MM.1S (cell line): ENCODE results near the gene CARD10.

Experiments
- DNase-seq: peaks from one replicate; pipeline ENCODE4 v3.0.0-alpha.2; 2015
- H2AFZ ChIP-seq: fragments of 300-600 bp; sonication (generic); 2 replicates; pipeline ENCODE4 v1.6.0; 2016; ENCODE audit warnings: antibody characterized with exemption, low read length
- H3F3A ChIP-seq: fragments of 300-600 bp; sonication (generic); 2 replicates; pipeline ENCODE4 v1.6.1; 2016; ENCODE audit warnings: mild to moderate bottlenecking, antibody characterized with exemption, low read length, moderate library complexity, mixed read lengths; ENCODE audit not compliant: insufficient read depth
- H3K27ac ChIP-seq: fragments of 300-600 bp; sonication (generic); 2 replicates; pipeline ENCODE4 v1.5.1; 2016; ENCODE audit warnings: mild to moderate bottlenecking, low read length
- H3K27me3 ChIP-seq: fragments of 300-600 bp; sonication (generic); replicated peaks from 2 replicates; pipeline ENCODE4 v1.6.0; 2016; ENCODE audit warnings: low read length; ENCODE audit not compliant: insufficient read depth
- H3K36me3 ChIP-seq: fragments of 300-600 bp; sonication (generic); replicated peaks from 2 replicates; pipeline ENCODE4 v1.6.1; 2016; ENCODE audit warnings: mild to moderate bottlenecking, low read length, mixed read lengths; ENCODE audit not compliant: insufficient read depth
- H3K4me1 ChIP-seq: fragments of 300-600 bp; sonication (generic); 2 replicates; pipeline ENCODE4 v1.6.1; 2016; ENCODE audit warnings: low read length, mixed read lengths
- H3K4me2 ChIP-seq: fragments of 300-600 bp; sonication (generic); 2 replicates; pipeline ENCODE4 v1.6.0; 2016; ENCODE audit warnings: low read depth, low read length
- H3K4me3 ChIP-seq: fragments of 300-600 bp; sonication (generic); 2 replicates; pipeline ENCODE4 v1.5.1; 2016; ENCODE audit warnings: low read length, mixed read lengths
- H3K79me2 ChIP-seq: fragments of 300-600 bp; sonication (generic); 2 replicates; pipeline ENCODE4 v1.6.1; 2016; ENCODE audit warnings: mixed run types, low read length, mixed read lengths
- H3K9ac ChIP-seq: fragments of 300-600 bp; sonication (generic); 2 replicates; pipeline ENCODE4 v1.6.1; 2016; ENCODE audit warnings: low read length, mixed read lengths
- H3K9me2 ChIP-seq: fragments of 300-600 bp; sonication (generic); replicated peaks from 2 replicates; pipeline ENCODE4 v1.6.1; 2016; ENCODE audit warnings: mild to moderate bottlenecking, low read length, mixed read lengths; ENCODE audit not compliant: insufficient read depth
- H3K9me3 ChIP-seq: fragments of 300-600 bp; sonication (generic); replicated peaks from 2 replicates; pipeline ENCODE4 v1.6.1; 2016; ENCODE audit warnings: mild to moderate bottlenecking, low read length, mixed read lengths; ENCODE audit not compliant: insufficient read depth
- H4K20me1 ChIP-seq: fragments of 300-600 bp; sonication (generic); 2 replicates; pipeline ENCODE4 v1.6.1; 2016; ENCODE audit warnings: mild to moderate bottlenecking, low read length, moderate library complexity, mixed read lengths; ENCODE audit not compliant: insufficient read depth
- CTCF ChIP-seq: fragments of 300-600 bp; sonication (generic); IDR thresholded peaks from 2 replicates; pipeline ENCODE4 v1.5.1; 2016; ENCODE audit warnings: antibody characterized with exemption, low read length, mixed read lengths
- EZH2 ChIP-seq: fragments of 300-600 bp; sonication (generic); optimal IDR thresholded peaks from 2 replicates; pipeline ENCODE3; 2017; ENCODE audit warnings: low read depth, mild to moderate bottlenecking, antibody characterized with exemption, low read length, mixed read lengths
- EZH2phosphoT487 ChIP-seq: fragments of 300-600 bp; sonication (generic); IDR thresholded peaks from 2 replicates; pipeline ENCODE4 v1.6.1; 2018; ENCODE audit warnings: antibody characterized with exemption, low read length

Gene CARD10

GRCh38 chr22:37456346-37456745 is 62.9 kb downstream of the CARD10 start:
- no peaks in the 10 kb centered on the region for H3K36me3 ChIP-seq
- no peaks in the 10 kb centered on the region for H3K79me2 ChIP-seq
- H4K20me1 ChIP-seq = no peaks in the 10 kb centered on the region
- no peak overlapping the region for H3K4me2 ChIP-seq
- no peak overlapping the region for H3K4me3 ChIP-seq
- no peak overlapping the region for H2AFZ ChIP-seq
- H3K27ac ChIP-seq = no peak overlapping the region
- H3F3A ChIP-seq = no peaks in the 10 kb centered on the region
- peaks cover 30% of the 10 kb centered on the region for H3K27me3 ChIP-seq
- TF ChIP-seq EZH2 (no peak), EZH2phosphoT487 (no peak), CTCF (no peak)
- DNase-seq = no peak
- H3K9me2 ChIP-seq = no peaks in the 10 kb centered on the region
- H3K4me1 ChIP-seq = no peaks in the 10 kb centered on the region
- no peaks in the 10 kb centered on the region for H3K9me3 ChIP-seq
- H3K9ac ChIP-seq = no peak overlapping the region

- H3K9me2 ChIP-seq = no peaks in the 10 kb centered on the region
- no peak overlapping the region for H3K4me2 ChIP-seq
- no peaks in the 10 kb centered on the region for H3K79me2 ChIP-seq
- no peaks in the 10 kb centered on the region for H3K4me1 ChIP-seq
- H3K27ac ChIP-seq = no peak overlapping the region
- H4K20me1 ChIP-seq = no peaks in the 10 kb centered on the region
- DNase-seq = no peak
- H3K9me3 ChIP-seq = no peaks in the 10 kb centered on the region
- no peak overlapping the region for H3K4me3 ChIP-seq
- H2AFZ ChIP-seq = no peak overlapping the region
- H3K9ac ChIP-seq = no peak overlapping the region
- H3F3A ChIP-seq = no peaks in the 10 kb centered on the region
- TF ChIP-seq EZH2phosphoT487 (no peak), CTCF (no peak), EZH2 (no peak)
- H3K27me3 ChIP-seq = peaks cover 30% of the 10 kb centered on the region
- no peaks in the 10 kb centered on the region for H3K36me3 ChIP-seq
Observed at GRCh38 chr22:37455896-37456295, 63.3 kb downstream of the CARD10 start.

GRCh38 chr22:37454857-37455686 is 64.1 kb downstream of the CARD10 start:
- no peak overlapping the region for H3K27ac ChIP-seq
- H3K4me1 ChIP-seq = no peaks in the 10 kb centered on the region
- H3K36me3 ChIP-seq = no peaks in the 10 kb centered on the region
- no peak overlapping the region for H2AFZ ChIP-seq
- H4K20me1 ChIP-seq = no peaks in the 10 kb centered on the region
- DNase-seq = no peak
- no peak overlapping the region for H3K4me3 ChIP-seq
- H3K79me2 ChIP-seq = no peaks in the 10 kb centered on the region
- no peak for TF ChIP-seq EZH2phosphoT487
- no peak for TF ChIP-seq EZH2
- no peak for TF ChIP-seq CTCF
- H3K4me2 ChIP-seq = no peak overlapping the region
- H3K9me3 ChIP-seq = no peaks in the 10 kb centered on the region
- no peak overlapping the region for H3K9ac ChIP-seq
- no peaks in the 10 kb centered on the region for H3F3A ChIP-seq
- H3K27me3 ChIP-seq = peaks cover 30% of the 10 kb centered on the region
- no peaks in the 10 kb centered on the region for H3K9me2 ChIP-seq
